Hepatocyte (in vitro differentiated cells): ENCODE measurements around the gene SPRYD3. TPM values are rescaled to one million over a fixed set of nuclear protein-coding genes. Genes with fewer than 3 reads are reported as not detected.

ENCODE experiments used
- DNase-seq: peaks from one replicate; pipeline ENCODE4 v3.0.0-alpha.2; 2016; ENCODE audit warnings: low spot score
- H2AFZ ChIP-seq: fragments of 200-600 bp; sonication (generic); 2 replicates; pipeline ENCODE4 v1.6.0; 2016; ENCODE audit warnings: antibody characterized with exemption, mild to moderate bottlenecking
- H3K27ac ChIP-seq: fragments of 200-600 bp; sonication (generic); 2 replicates; pipeline ENCODE4 v1.5.1; 2016; ENCODE audit warnings: mild to moderate bottlenecking
- H3K27me3 ChIP-seq: fragments of 200-600 bp; sonication (generic); 2 replicates; pipeline ENCODE4 v1.6.1; 2016
- H3K36me3 ChIP-seq: fragments of 200-600 bp; sonication (generic); replicated peaks from 2 replicates; pipeline ENCODE4 v1.5.1; 2016; ENCODE audit warnings: low read depth; ENCODE audit not compliant: insufficient read depth
- H3K4me1 ChIP-seq: fragments of 200-600 bp; sonication (generic); 2 replicates; pipeline ENCODE4 v1.5.1; 2016; ENCODE audit warnings: mild to moderate bottlenecking, moderate library complexity; ENCODE audit not compliant: insufficient read depth
- H3K4me2 ChIP-seq: fragments of 200-600 bp; sonication (generic); 2 replicates; pipeline ENCODE4 v1.6.0; 2016
- H3K4me3 ChIP-seq: fragments of 200-600 bp; sonication (generic); 2 replicates; pipeline ENCODE4 v1.5.1; 2016; ENCODE audit warnings: mild to moderate bottlenecking
- H3K79me2 ChIP-seq: fragments of 200-600 bp; sonication (generic); 2 replicates; pipeline ENCODE4 v1.6.0; 2017; ENCODE audit warnings: mild to moderate bottlenecking
- H3K9me2 ChIP-seq: fragments of 200-600 bp; sonication (generic); replicated peaks from 2 replicates; pipeline ENCODE4 v1.6.0; 2017; ENCODE audit warnings: mild to moderate bottlenecking; ENCODE audit not compliant: insufficient read depth
- H3K9me3 ChIP-seq: fragments of 200-600 bp; sonication (generic); 2 replicates; pipeline ENCODE4 v1.5.1; 2016; ENCODE audit warnings: low read depth, mild to moderate bottlenecking
- H4K20me1 ChIP-seq: fragments of 200-600 bp; sonication (generic); 2 replicates; pipeline ENCODE4 v1.6.0; 2016; ENCODE audit warnings: mild to moderate bottlenecking; ENCODE audit not compliant: insufficient read depth, poor library complexity, severe bottlenecking
- EZH2 ChIP-seq: fragments of 200-600 bp; sonication (generic); IDR thresholded peaks from 2 replicates; pipeline ENCODE4 v1.6.1; 2016; ENCODE audit warnings: antibody characterized with exemption, mild to moderate bottlenecking, borderline replicate concordance
- EZH2phosphoT487 ChIP-seq: fragments of 200-600 bp; sonication (generic); IDR thresholded peaks from one replicate; pipeline ENCODE4 v1.6.1; 2018; ENCODE audit warnings: antibody characterized with exemption, mild to moderate bottlenecking, low read depth, moderate library complexity; ENCODE audit not compliant: unreplicated experiment, severe bottlenecking
- WGBS: methylation state at CpG from one replicate; pipeline ENCODE4 v1.1.6; 2016; ENCODE audit warnings: low lambda C conversion rate; ENCODE audit errors: missing lambda C conversion rate; 5-methylcytosine and 5-hydroxymethylcytosine counted together
- polyA plus RNA-seq: library from polyadenylated mRNA; unstranded; fragments of >200 nt; fragmentation: Nextera tagmentation; extraction: Ambion mirVana; gene quantifications from 2 replicates; pipeline ENCODE4 v1.2.1, GENCODE V29; 2016
- total RNA-seq: library from RNA; depleted of rRNA; stranded (reverse); fragments of >200 nt; gene quantifications from 2 replicates; pipeline ENCODE4 v1.2.3, GENCODE V29; 2014
- TF ChIP-seq, protein P1 (sequence below): fragments of 200-600 bp; sonication (generic); IDR thresholded peaks from 2 replicates; pipeline ENCODE4 v1.5.1; 2016; ENCODE audit warnings: antibody characterized with exemption, mild to moderate bottlenecking; ENCODE audit not compliant: poor library complexity

Gene SPRYD3
- total and polyA plus RNA-seq, 2 experiments from 2014 or later, result 20.9 to 24.6 TPM

GRCh38 chr12:53065470-53065869 lies 13.7 kb downstream of the SPRYD3 start:
- Histone ChIP-seq H3K4me1 (peaks cover 7% of the 10 kb centered on the region), H3K36me3 (no peaks in the 10 kb centered on the region), H3K4me2 (no peak overlapping the region), H3K27me3 (no peaks in the 10 kb centered on the region), H2AFZ (no peak overlapping the region), H3K9me3 (no peaks in the 10 kb centered on the region), H3K4me3 (no peak overlapping the region), H3K79me2 (no peaks in the 10 kb centered on the region), H3K27ac (no peak overlapping the region), H4K20me1 (no peaks in the 10 kb centered on the region), H3K9me2 (no peaks in the 10 kb centered on the region)
- DNase-seq, result no peak
- TF ChIP-seq EZH2phosphoT487 (no peak), EZH2 (no peak)
- TF ChIP-seq, protein P1, sequence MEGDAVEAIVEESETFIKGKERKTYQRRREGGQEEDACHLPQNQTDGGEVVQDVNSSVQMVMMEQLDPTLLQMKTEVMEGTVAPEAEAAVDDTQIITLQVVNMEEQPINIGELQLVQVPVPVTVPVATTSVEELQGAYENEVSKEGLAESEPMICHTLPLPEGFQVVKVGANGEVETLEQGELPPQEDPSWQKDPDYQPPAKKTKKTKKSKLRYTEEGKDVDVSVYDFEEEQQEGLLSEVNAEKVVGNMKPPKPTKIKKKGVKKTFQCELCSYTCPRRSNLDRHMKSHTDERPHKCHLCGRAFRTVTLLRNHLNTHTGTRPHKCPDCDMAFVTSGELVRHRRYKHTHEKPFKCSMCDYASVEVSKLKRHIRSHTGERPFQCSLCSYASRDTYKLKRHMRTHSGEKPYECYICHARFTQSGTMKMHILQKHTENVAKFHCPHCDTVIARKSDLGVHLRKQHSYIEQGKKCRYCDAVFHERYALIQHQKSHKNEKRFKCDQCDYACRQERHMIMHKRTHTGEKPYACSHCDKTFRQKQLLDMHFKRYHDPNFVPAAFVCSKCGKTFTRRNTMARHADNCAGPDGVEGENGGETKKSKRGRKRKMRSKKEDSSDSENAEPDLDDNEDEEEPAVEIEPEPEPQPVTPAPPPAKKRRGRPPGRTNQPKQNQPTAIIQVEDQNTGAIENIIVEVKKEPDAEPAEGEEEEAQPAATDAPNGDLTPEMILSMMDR, result no peak
- WGBS, result 80% methylated on average over 7 of the region's 7 CpGs

DNA sequence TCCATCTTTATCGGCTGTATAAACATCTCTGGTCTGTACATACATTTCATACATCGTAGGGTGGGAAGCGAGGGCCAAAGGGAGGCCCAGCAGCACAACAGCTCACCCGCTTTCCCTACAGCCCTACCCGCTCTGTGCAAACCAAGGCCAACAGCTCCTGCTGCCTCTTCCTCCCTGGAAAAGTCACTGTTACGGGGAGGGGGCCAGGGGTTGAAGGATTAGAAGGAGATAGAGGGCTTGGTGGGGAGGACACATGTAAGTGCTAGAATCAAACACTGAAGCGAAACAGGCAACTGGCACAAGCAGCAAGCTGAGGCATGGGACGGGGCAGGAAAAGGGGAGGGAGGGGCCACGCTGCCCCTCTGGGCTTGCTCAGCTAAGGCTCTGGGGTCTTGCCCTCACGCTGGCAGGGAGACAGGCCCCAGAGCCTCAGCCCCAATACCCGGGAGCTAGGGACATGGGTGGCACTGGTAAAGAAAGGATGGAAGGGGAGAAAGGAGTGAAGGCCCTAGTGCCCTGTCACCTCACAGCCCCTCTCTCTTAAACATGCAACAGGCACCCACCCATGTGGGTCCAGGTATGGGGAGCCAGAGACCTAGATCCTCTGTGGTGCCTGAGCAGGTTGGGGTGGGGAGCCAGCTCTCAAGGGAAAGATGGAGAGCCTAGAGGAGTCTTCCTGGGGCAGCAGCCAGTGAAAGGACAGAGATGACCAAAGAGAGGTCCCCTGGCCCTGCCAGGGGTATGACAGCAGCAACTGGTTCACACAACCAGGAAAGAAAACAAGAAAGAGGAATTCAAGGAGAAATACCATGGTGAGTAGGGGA lies 14.4 kb downstream of the SPRYD3 start:
- no peaks in the 10 kb centered on the region for H3K36me3 ChIP-seq

DNA sequence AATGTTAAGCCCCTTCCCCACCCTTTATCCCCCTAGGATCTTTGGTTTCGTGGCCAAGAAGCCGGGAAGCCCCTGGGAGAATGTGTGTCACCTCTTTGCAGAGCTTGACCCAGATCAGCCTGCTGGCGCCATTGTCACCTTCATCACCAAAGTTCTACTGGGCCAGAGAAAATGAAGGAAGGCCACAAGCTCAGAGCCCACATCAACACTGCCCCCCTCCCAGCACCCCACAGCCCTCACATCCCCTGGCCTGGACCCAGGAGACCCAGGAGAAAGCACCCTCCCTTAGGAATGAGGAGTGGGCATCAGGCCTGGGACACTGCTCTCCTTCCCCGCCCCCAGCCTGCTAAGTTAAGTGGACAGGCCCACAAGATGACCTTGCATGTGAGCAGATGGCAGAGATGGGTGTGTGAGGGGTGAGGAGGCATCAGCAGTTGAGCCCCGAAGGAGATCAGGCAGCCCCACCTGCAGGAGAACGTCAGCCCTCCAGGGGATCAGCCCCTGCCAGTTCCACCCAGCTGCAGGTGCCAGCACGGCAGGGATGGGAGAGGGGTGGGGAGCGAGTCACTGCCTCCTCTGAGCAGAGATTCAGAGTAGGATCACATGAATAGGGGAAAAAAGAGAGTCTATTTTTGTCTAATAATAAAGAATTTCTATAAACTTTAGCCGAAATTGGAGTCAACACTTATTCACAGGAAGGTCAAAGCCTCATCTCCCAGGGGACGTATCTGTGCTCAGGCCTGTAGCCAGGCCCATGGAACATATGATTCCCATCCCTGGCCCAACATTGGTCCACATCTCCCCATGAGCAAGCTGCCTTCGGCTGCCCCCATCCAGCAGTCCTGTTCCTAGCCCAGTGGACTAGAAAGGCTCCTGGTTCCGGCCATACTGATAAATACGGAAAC lies 15.2 kb downstream of the SPRYD3 start:
- no peaks in the 10 kb centered on the region for H3K9me2 ChIP-seq
- H3K27ac ChIP-seq, result no peak overlapping the region
- no peaks in the 10 kb centered on the region for H3K9me3 ChIP-seq
- H4K20me1 ChIP-seq, result no peaks in the 10 kb centered on the region
- WGBS, result 87% methylated on average over 13 of the region's 13 CpGs
- H3K4me3 ChIP-seq, result no peak overlapping the region
- TF ChIP-seq EZH2 (no peak), EZH2phosphoT487 (no peak)
- TF ChIP-seq, protein P1, result no peak
- H3K79me2 ChIP-seq, result no peaks in the 10 kb centered on the region
- peaks cover 7% of the 10 kb centered on the region for H3K4me1 ChIP-seq
- H2AFZ ChIP-seq, result no peak overlapping the region
- DNase-seq, result peak; percentile 15
- no peak overlapping the region for H3K4me2 ChIP-seq
- H3K27me3 ChIP-seq, result no peaks in the 10 kb centered on the region
- no peaks in the 10 kb centered on the region for H3K36me3 ChIP-seq

More for the DNA sequence above, 14.4 kb downstream of the SPRYD3 start:
- WGBS, result 95% methylated on average over 11 of the region's 11 CpGs
- H4K20me1 ChIP-seq, result no peaks in the 10 kb centered on the region
- H3K79me2 ChIP-seq, result no peaks in the 10 kb centered on the region
- no peaks in the 10 kb centered on the region for H3K9me3 ChIP-seq
- no peak overlapping the region for H3K4me2 ChIP-seq
- TF ChIP-seq, protein P1, result no peak
- TF ChIP-seq EZH2phosphoT487 (no peak), EZH2 (no peak)
- no peak for DNase-seq
- H3K4me1 ChIP-seq, result peaks cover 7% of the 10 kb centered on the region
- no peaks in the 10 kb centered on the region for H3K27me3 ChIP-seq
- no peak overlapping the region for H3K4me3 ChIP-seq
- H3K9me2 ChIP-seq, result no peaks in the 10 kb centered on the region
- no peak overlapping the region for H3K27ac ChIP-seq
- no peak overlapping the region for H2AFZ ChIP-seq
